ENCODE results near the gene NR4A1. TPM values are rescaled to one million over a fixed set of nuclear protein-coding genes. Genes with fewer than 3 reads are reported as not detected.

NR4A1 gene
- total RNA-seq, 1 experiment from 2014 or later = 25.8 TPM

DNA sequence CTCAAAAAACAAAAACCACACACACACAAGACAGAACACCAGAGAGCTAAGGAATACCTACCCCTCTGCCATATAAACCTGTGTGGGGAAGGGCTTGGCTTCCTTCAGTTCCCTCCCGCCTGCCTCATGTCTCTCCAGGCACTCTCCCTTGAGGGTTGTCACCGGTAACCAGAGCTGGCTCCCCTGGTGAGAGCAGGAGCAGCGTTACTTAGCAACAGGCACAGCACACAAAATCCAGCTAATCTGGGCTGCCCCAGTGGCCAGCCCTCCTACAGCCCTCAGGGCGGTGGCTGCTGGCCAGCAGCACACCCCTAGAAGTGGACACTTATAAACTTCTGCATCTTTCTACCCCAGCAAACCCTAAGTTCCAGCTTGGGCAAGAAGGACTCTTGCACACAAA, 21.6 kb upstream of the NR4A1 start:
- H3K36me3 Mint-ChIP-seq (ENCODE audit: insufficient read depth in 1 of 3, low read depth in 3 of 3) = no peaks in the 10 kb centered on the region; a peak in 1 of 7 replicates
- Histone ChIP-seq H3K23ac (ENCODE audit: insufficient read length, low read depth, low read length) (no peak overlapping the region), H3K56ac (ENCODE audit: insufficient read length, low read depth, low read length) (no peak overlapping the region), H3K4ac (ENCODE audit: low read depth, low read length) (no peak overlapping the region; the same call in 1 of the 2 replicates), H4K91ac (ENCODE audit: insufficient read length, low read depth, low read length) (no peak overlapping the region), H3K4me1 (ENCODE audit: insufficient read depth, low read length) (peaks cover 2% of the 10 kb centered on the region; the same call in 1 of the 2 replicates), H4K8ac (replicated peaks; ENCODE audit: insufficient read length, low read depth, low read length) (no peak overlapping the region), H3K4me2 (ENCODE audit: insufficient read depth, insufficient read length, low read length) (no peak overlapping the region), H2AFZ (ENCODE audit: low read length) (no peak overlapping the region), H3K9me3 (ENCODE audit: control insufficient read depth, low read depth, low read length) (no peaks in the 10 kb centered on the region), H2BK120ac (ENCODE audit: low read depth, low read length, poor library complexity, severe bottlenecking) (no peak overlapping the region), H3T11ph (ENCODE audit: low read length) (no peak overlapping the region), H2AK5ac (ENCODE audit: insufficient read length, low read length) (no peak overlapping the region), H3K9ac (ENCODE audit: extremely low read depth, insufficient read length, low read length) (no peak overlapping the region), H3K18ac (ENCODE audit: insufficient read length, low read depth, low read length) (peak overlapping the region; percentile 54), H3K79me2 (ENCODE audit: insufficient read depth, low read length) (no peaks in the 10 kb centered on the region), H3K23me2 (ENCODE audit: insufficient read length, low read depth, low read length, poor library complexity, severe bottlenecking) (peaks cover 6% of the 10 kb centered on the region), H3K27me3 (ENCODE audit: insufficient read depth, low read length) (no peaks in the 10 kb centered on the region; the same call in 1 of the 2 replicates), H4K20me1 (ENCODE audit: control insufficient read depth, insufficient read depth, insufficient read length) (no peaks in the 10 kb centered on the region), H3K27ac (ENCODE audit: insufficient read length, low read depth, low read length) (no peak overlapping the region), H2BK12ac (ENCODE audit: insufficient read length, low read depth, low read length) (no peak overlapping the region), H4K5ac (ENCODE audit: insufficient read length, low read depth, low read length) (no peak overlapping the region), H2BK15ac (ENCODE audit: low read depth, low read length) (no peak overlapping the region), H2BK20ac (ENCODE audit: low read depth, low read length, poor library complexity, severe bottlenecking) (no peak overlapping the region), H3K14ac (ENCODE audit: insufficient read depth, low read length) (peak overlapping the region; percentile 84; the same call in 1 of the 2 replicates), H3K79me1 (ENCODE audit: insufficient read depth, low read depth, low read length, poor library complexity, severe bottlenecking) (no peaks in the 10 kb centered on the region), H2BK5ac (ENCODE audit: insufficient read length, low read length) (no peak overlapping the region)
- H3K4me3 Mint-ChIP-seq = no peak overlapping the region; a peak in 1 of 5 replicates
- TF ChIP-seq, protein P1, sequence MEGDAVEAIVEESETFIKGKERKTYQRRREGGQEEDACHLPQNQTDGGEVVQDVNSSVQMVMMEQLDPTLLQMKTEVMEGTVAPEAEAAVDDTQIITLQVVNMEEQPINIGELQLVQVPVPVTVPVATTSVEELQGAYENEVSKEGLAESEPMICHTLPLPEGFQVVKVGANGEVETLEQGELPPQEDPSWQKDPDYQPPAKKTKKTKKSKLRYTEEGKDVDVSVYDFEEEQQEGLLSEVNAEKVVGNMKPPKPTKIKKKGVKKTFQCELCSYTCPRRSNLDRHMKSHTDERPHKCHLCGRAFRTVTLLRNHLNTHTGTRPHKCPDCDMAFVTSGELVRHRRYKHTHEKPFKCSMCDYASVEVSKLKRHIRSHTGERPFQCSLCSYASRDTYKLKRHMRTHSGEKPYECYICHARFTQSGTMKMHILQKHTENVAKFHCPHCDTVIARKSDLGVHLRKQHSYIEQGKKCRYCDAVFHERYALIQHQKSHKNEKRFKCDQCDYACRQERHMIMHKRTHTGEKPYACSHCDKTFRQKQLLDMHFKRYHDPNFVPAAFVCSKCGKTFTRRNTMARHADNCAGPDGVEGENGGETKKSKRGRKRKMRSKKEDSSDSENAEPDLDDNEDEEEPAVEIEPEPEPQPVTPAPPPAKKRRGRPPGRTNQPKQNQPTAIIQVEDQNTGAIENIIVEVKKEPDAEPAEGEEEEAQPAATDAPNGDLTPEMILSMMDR (conservative IDR thresholded peaks at IDR 0.05) = no peak
- DNase-seq = peak; percentile 95
- H3K4me1 Mint-ChIP-seq = peaks cover 26 to 41% of the 10 kb centered on the region in 2 experiments
- H3K9me3 Mint-ChIP-seq = no peaks in the 10 kb centered on the region; a peak in 1 of 5 replicates
- no CpG with 5 or more reads among the region's 4 CpGs for WGBS (ENCODE audit: extremely low coverage, insufficient read length, low lambda C conversion rate)
- H3K27ac Mint-ChIP-seq = peak overlapping the region in 2 of 3 experiments; percentile 51 to 77; a peak in 3 of 7 replicates
- peaks cover 34% of the 10 kb centered on the region for H3K27me3 Mint-ChIP-seq (ENCODE audit: low read depth)

Measured in H9 (cell line).